Stimulated activated memory B cell treated with anti-CD40 and anti-IgM and Interleukin-4, amounts not matched to agents 10 μg/mL and 1 μg/mL and 100 μg/mL, for 72 hours (primary cell): Measurements from ENCODE around the gene ADAMTSL3.

ENCODE experiments used
- ATAC-seq: fragments of 150-1000 bp; cut with Tn5 transposase; 2 replicates; pipeline ENCODE4 v1.10.0; 2021
- H3K27ac Mint-ChIP-seq: one replicate; pipeline ENCODE4 v1.8.0; 2022; ENCODE audit warnings: mild to moderate bottlenecking, mixed read lengths
- H3K27me3 Mint-ChIP-seq: one replicate; pipeline ENCODE4 v1.8.0; 2022; ENCODE audit warnings: mixed read lengths
- H3K36me3 Mint-ChIP-seq: one replicate; pipeline ENCODE4 v1.8.0; 2022; ENCODE audit warnings: mixed read lengths
- H3K4me1 Mint-ChIP-seq: one replicate; pipeline ENCODE4 v1.8.0; 2022; ENCODE audit warnings: mixed read lengths
- H3K4me3 Mint-ChIP-seq: one replicate; pipeline ENCODE4 v1.8.0; 2022; ENCODE audit warnings: mild to moderate bottlenecking, moderate library complexity, mixed read lengths
- H3K9me3 Mint-ChIP-seq: one replicate; pipeline ENCODE4 v1.8.0; 2022; ENCODE audit warnings: mixed read lengths

Gene ADAMTSL3

GRCh38 chr15:83651541-83651940, 2.4 kb upstream of the ADAMTSL3 start:
- H3K27me3 Mint-ChIP-seq = peaks cover 35% of the 10 kb centered on the region
- no peaks in the 10 kb centered on the region for H3K4me1 Mint-ChIP-seq
- no peak for ATAC-seq
- no peak overlapping the region for H3K4me3 Mint-ChIP-seq
- no peaks in the 10 kb centered on the region for H3K9me3 Mint-ChIP-seq
- no peak overlapping the region for H3K27ac Mint-ChIP-seq
- no peaks in the 10 kb centered on the region for H3K36me3 Mint-ChIP-seq

DNA sequence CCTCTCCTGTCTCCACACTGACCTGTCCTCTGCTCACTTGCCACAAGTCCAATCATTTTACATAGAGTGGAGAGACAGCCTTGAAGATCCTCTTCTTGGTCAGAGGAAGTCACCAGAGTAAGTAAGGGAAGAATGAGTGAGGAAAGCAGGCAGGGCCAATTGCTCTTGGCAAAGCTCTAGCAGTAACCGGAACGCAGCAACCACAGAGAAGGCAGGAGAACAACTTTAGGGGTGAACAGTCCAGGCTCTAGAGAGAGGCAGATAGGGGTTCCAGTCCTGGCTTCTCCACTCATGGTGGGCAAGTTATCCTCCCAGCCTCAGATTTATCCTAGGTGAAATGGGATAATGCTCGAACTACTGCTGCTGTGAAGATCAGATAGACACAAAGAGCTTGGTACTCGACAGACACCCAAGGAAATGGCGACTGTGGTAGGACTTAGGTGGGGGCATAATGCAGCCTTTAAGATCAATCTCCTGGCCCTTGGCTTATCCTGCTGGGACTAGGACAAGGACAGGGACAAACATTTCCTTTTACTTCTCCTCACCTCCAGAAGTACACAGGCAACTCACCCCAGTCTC, 1.2 kb upstream of the ADAMTSL3 start:
- ATAC-seq = no peak
- no peaks in the 10 kb centered on the region for H3K9me3 Mint-ChIP-seq
- H3K27ac Mint-ChIP-seq = no peak overlapping the region

GRCh38 chr15:83653288-83653638, 660 bp upstream of the ADAMTSL3 start:
- no peaks in the 10 kb centered on the region for H3K9me3 Mint-ChIP-seq
- no peaks in the 10 kb centered on the region for H3K36me3 Mint-ChIP-seq
- no peaks in the 10 kb centered on the region for H3K4me1 Mint-ChIP-seq
- H3K27me3 Mint-ChIP-seq = peaks cover 35% of the 10 kb centered on the region
- H3K4me3 Mint-ChIP-seq = no peak overlapping the region
- H3K27ac Mint-ChIP-seq = no peak overlapping the region
- no peak for ATAC-seq

More for the DNA sequence above, 1.2 kb upstream of the ADAMTSL3 start:
- Mint-ChIP-seq H3K4me3 (no peak overlapping the region), H3K36me3 (no peaks in the 10 kb centered on the region), H3K27me3 (peaks cover 35% of the 10 kb centered on the region), H3K4me1 (no peaks in the 10 kb centered on the region)

- no peaks in the 10 kb centered on the region for H3K9me3 Mint-ChIP-seq
- H3K4me1 Mint-ChIP-seq = no peaks in the 10 kb centered on the region
- H3K27me3 Mint-ChIP-seq = peaks cover 35% of the 10 kb centered on the region
- no peaks in the 10 kb centered on the region for H3K36me3 Mint-ChIP-seq
- no peak overlapping the region for H3K4me3 Mint-ChIP-seq
- ATAC-seq = no peak
- no peak overlapping the region for H3K27ac Mint-ChIP-seq
Measured at GRCh38 chr15:83654379-83655236, 685 bp downstream of the ADAMTSL3 start.

DNA sequence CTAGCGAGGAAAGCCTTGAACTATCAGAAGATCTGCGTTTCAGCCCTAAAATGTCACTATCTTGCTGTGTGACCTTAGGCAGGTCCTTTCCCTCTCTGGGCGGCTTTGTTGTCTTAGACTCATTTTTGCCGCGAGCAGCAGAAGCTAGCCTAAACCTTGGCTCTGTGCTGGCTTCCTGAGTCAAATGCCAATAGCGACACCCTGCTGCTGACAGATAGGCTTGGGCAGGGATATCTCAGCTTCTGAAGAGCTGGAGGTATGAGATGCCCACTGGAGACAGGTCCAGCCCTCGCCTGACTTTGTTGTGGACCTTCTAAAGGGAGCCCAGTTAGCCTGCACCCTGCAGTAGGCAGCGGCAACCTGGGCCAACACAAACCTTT, 1.3 kb downstream of the ADAMTSL3 start:
- H3K27me3 Mint-ChIP-seq = peaks cover 35% of the 10 kb centered on the region
- H3K4me1 Mint-ChIP-seq = no peaks in the 10 kb centered on the region
- H3K27ac Mint-ChIP-seq = no peak overlapping the region
- ATAC-seq = no peak
- no peaks in the 10 kb centered on the region for H3K36me3 Mint-ChIP-seq
- H3K9me3 Mint-ChIP-seq = no peaks in the 10 kb centered on the region
- no peak overlapping the region for H3K4me3 Mint-ChIP-seq

DNA sequence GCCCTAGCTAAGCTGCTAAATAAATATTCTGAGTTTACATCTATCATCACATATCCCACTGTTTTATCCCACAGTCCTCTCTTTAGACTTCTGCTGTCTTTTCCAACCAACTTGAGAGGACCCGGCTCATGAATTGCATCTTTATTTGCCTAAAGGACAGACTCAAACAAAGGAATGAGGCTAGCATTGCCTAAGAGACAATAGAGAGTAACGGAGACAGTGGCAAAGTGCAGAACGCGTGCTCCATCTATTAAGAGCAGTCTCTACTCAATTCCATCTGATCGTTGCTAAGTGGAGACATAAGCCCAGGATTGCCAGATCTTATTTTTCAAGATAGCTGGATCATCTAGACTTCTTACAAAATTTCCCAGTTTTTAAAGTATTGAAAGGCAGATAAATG, 2.3 kb downstream of the ADAMTSL3 start:
- Mint-ChIP-seq H3K4me3 (no peak overlapping the region), H3K36me3 (no peaks in the 10 kb centered on the region), H3K4me1 (no peaks in the 10 kb centered on the region), H3K9me3 (no peaks in the 10 kb centered on the region), H3K27me3 (peaks cover 35% of the 10 kb centered on the region), H3K27ac (no peak overlapping the region)
- ATAC-seq = no peak

- no peaks in the 10 kb centered on the region for H3K36me3 Mint-ChIP-seq
- no peak overlapping the region for H3K27ac Mint-ChIP-seq
- peaks cover 29% of the 10 kb centered on the region for H3K27me3 Mint-ChIP-seq
- no peak overlapping the region for H3K4me3 Mint-ChIP-seq
- H3K4me1 Mint-ChIP-seq = no peaks in the 10 kb centered on the region
- ATAC-seq = no peak
- no peaks in the 10 kb centered on the region for H3K9me3 Mint-ChIP-seq
Measured at GRCh38 chr15:83656943-83657528, 3.1 kb downstream of the ADAMTSL3 start.

DNA sequence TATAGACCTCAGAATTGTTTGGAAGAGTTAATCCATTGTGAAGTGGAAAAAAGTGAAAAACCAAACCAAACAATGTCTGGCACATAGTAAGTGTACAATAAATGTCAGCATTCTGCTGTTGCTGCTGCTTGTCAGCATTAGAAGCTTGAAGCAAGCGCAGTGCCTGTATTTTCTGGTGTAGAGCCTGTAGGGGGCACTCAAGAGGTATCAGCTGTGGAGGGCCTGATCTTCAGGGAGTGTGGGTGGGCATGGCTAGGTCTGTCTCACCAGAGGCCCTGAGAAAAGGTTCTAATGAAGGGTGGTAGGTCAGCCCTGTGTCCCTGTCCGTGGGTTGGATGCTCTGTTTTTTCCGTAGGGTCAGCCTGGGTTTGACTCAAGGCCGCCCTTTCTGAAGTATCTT, 3.6 kb downstream of the ADAMTSL3 start:
- no peak overlapping the region for H3K4me3 Mint-ChIP-seq
- no peaks in the 10 kb centered on the region for H3K9me3 Mint-ChIP-seq
- H3K27me3 Mint-ChIP-seq = peaks cover 23% of the 10 kb centered on the region
- no peak for ATAC-seq
- H3K36me3 Mint-ChIP-seq = no peaks in the 10 kb centered on the region
- H3K27ac Mint-ChIP-seq = no peak overlapping the region
- H3K4me1 Mint-ChIP-seq = no peaks in the 10 kb centered on the region

- ATAC-seq = no peak
- H3K4me3 Mint-ChIP-seq = no peak overlapping the region
- H3K27me3 Mint-ChIP-seq = peaks cover 14% of the 10 kb centered on the region
- no peak overlapping the region for H3K27ac Mint-ChIP-seq
- no peaks in the 10 kb centered on the region for H3K4me1 Mint-ChIP-seq
- no peaks in the 10 kb centered on the region for H3K9me3 Mint-ChIP-seq
- H3K36me3 Mint-ChIP-seq = no peaks in the 10 kb centered on the region
Measured at GRCh38 chr15:83658430-83659416, 4.8 kb downstream of the ADAMTSL3 start.

DNA sequence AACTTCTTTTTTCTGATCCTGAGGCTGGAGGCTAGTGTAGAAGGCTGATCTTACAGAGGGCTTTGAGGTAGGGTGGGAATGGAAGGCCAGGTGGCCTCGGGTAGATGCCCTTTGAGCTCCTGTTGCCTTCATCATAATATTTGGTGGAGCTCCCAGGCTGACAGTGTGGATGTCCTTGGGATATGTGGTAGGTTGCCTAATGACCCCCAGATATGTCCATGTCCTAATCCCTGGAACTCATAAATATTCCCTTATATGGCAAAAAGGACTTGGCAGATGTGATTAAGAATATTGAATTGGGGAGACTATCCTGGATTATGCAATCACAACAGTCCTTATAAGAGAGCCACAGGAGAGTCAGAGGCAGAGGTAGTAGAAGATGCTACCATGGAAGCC, 5.5 kb downstream of the ADAMTSL3 start:
- Mint-ChIP-seq H3K27ac (no peak overlapping the region), H3K27me3 (peaks cover 13% of the 10 kb centered on the region), H3K4me1 (no peaks in the 10 kb centered on the region), H3K9me3 (no peaks in the 10 kb centered on the region), H3K4me3 (no peak overlapping the region), H3K36me3 (no peaks in the 10 kb centered on the region)
- ATAC-seq = no peak

DNA sequence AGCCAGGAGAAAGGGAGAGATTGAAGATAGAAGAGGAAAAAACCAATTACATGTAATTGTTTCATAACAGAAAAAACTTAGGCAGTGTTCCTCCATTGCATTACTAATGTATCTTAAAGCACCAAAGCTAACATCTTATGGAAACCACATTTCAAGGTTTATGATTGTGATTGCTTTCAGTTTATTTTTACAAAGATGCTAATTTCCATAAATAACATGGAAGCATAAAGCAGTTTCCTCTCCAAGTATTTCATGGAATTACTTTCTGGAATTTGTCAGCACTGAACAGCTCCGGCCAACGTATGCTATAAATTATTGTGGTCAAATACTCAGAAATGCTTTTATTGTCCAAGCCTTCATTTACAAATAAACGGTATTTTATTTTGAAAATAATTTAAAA, 11.6 kb downstream of the ADAMTSL3 start:
- peaks cover 2% of the 10 kb centered on the region for H3K9me3 Mint-ChIP-seq
- H3K4me3 Mint-ChIP-seq = no peak overlapping the region
- no peak for ATAC-seq
- no peak overlapping the region for H3K27ac Mint-ChIP-seq
- no peaks in the 10 kb centered on the region for H3K27me3 Mint-ChIP-seq
- H3K4me1 Mint-ChIP-seq = no peaks in the 10 kb centered on the region
- H3K36me3 Mint-ChIP-seq = no peaks in the 10 kb centered on the region

GRCh38 chr15:83670672-83671229, 16.8 kb downstream of the ADAMTSL3 start:
- ATAC-seq = no peak
- H3K27me3 Mint-ChIP-seq = no peaks in the 10 kb centered on the region
- no peaks in the 10 kb centered on the region for H3K36me3 Mint-ChIP-seq
- no peak overlapping the region for H3K4me3 Mint-ChIP-seq
- H3K4me1 Mint-ChIP-seq = no peaks in the 10 kb centered on the region
- H3K27ac Mint-ChIP-seq = no peak overlapping the region
- H3K9me3 Mint-ChIP-seq = peaks cover 3% of the 10 kb centered on the region

DNA sequence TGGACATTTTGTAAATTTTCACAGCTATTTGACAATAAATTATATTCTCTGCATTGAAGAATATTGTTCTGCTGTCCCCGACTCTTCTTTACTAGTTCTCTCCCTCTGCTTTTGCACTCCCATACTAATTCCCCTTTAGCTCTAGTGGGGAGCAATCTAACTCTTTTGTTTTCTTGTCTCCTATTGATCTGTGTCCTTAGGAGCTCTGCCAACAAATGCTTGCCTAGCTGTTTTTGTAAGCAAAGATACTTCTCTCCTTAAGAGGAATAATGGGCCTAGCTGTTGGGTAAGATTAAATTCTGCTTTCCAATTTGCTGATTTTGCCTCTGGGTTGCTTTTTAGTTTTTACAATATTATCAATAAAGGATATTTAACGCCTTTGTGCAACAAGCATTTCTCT, 17.7 kb downstream of the ADAMTSL3 start:
- no peak overlapping the region for H3K27ac Mint-ChIP-seq
- no peaks in the 10 kb centered on the region for H3K27me3 Mint-ChIP-seq
- H3K9me3 Mint-ChIP-seq = peaks cover 7% of the 10 kb centered on the region
- H3K36me3 Mint-ChIP-seq = no peaks in the 10 kb centered on the region
- no peaks in the 10 kb centered on the region for H3K4me1 Mint-ChIP-seq
- ATAC-seq = no peak
- H3K4me3 Mint-ChIP-seq = no peak overlapping the region

DNA sequence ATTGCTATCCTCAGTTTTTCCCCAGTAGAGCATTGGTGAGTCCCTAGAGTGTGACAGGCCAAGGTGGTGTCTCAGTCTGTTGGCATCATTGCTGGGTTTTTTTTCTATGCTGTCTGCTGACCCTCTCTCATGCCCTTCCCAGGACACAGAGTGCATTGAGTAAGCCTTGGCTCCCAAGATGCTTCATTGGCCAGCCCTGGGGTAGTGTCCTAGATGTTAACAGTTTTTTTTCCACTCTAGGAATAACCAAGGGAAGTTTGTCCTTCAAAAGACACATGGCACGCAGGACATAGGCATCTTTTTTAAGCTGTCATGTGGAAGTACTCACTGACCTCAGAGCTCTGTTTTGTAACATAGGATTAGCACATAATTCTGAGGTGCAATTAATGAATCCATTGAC, 19.5 kb downstream of the ADAMTSL3 start:
- no peak for ATAC-seq
- Mint-ChIP-seq H3K4me1 (no peaks in the 10 kb centered on the region), H3K27ac (no peak overlapping the region), H3K36me3 (no peaks in the 10 kb centered on the region), H3K27me3 (no peaks in the 10 kb centered on the region), H3K4me3 (no peak overlapping the region), H3K9me3 (peaks cover 13% of the 10 kb centered on the region)
